Measurements from ENCODE around the gene SLC2A13. TPM values are rescaled to one million over a fixed set of nuclear protein-coding genes. Genes with fewer than 3 reads are reported as not detected.
A peak's percentile ranks its signal among the peaks of the same experiment; 100 is the strongest.
"Not testable (repeated sequence)": the region's sequence is repeated elsewhere in the genome, so short reads cannot be mapped to it uniquely, and the experiment has no call there.

The SLC2A13 gene
- total and polyA plus RNA-seq, 11 donors, result 1.9 to 17.6 (median 8.5) TPM

- DNase-seq, result no peak
- Histone ChIP-seq H3K9me3 (peaks cover 0 to 27% (median 4%) of the 10 kb centered on the region in 12 donors), H3K4me3 (no peak overlapping the region), H3K27me3 (no peaks in the 10 kb centered on the region), H3K4me1 (no peaks in the 10 kb centered on the region), H3K36me3 (no peaks in the 10 kb centered on the region), H3K27ac (no peak overlapping the region)
- intact Hi-C loops (cut with DNase I), result no loop called here
- WGBS, 4 donors, result 43 to 72% (median 56%) methylated on average over 2 of the region's 2 CpGs
- TF ChIP-seq POLR2A (IDR thresholded peaks at IDR 0.05) (no peak), CTCF (IDR thresholded peaks at IDR 0.05) (no peak)
- ATAC-seq, result no peak
These were observed 291.3 kb downstream of the SLC2A13 start for GRCh38 chr12:39814626-39815025.

- 69 to 79% (median 77%) methylated on average over 5 of the region's 5 CpGs for WGBS, 4 donors
- peaks cover 0 to 27% (median 4%) of the 10 kb centered on the region in 12 donors for H3K9me3 ChIP-seq
- intact Hi-C loops (cut with DNase I), result no loop called here
- TF ChIP-seq POLR2A (IDR thresholded peaks at IDR 0.05), result no peak
- no peak for TF ChIP-seq CTCF (IDR thresholded peaks at IDR 0.05)
- ATAC-seq (no peak), DNase-seq (no peak)
- no peak overlapping the region for H3K27ac ChIP-seq
- no peaks in the 10 kb centered on the region for H3K4me1 ChIP-seq
- no peaks in the 10 kb centered on the region for H3K36me3 ChIP-seq
- H3K4me3 ChIP-seq, result no peak overlapping the region
- H3K27me3 ChIP-seq, result no peaks in the 10 kb centered on the region
These were observed 292.1 kb downstream of the SLC2A13 start for GRCh38 chr12:39813776-39814175.

GRCh38 chr12:39812456-39812855, 293.4 kb downstream of the SLC2A13 start:
- H3K4me3 ChIP-seq; H3K27me3 ChIP-seq; H3K36me3 ChIP-seq; DNase-seq; ATAC-seq; H3K4me1 ChIP-seq; H3K27ac ChIP-seq; intact Hi-C loops (cut with DNase I): not testable (repeated sequence)
- H3K9me3 ChIP-seq, result peaks cover 0 to 27% (median 4%) of the 10 kb centered on the region in 12 donors
- WGBS, 4 donors, result 95 to 98% (median 97%) methylated on average over 10 of the region's 10 CpGs

- H3K27me3 ChIP-seq, result no peaks in the 10 kb centered on the region
- H3K4me1 ChIP-seq, result no peaks in the 10 kb centered on the region
- H3K4me3 ChIP-seq, result no peak overlapping the region
- no peak overlapping the region for H3K27ac ChIP-seq
- ATAC-seq (no peak), DNase-seq (no peak)
- WGBS, 4 donors, result 70 to 81% (median 75%) methylated on average over 5 of the region's 5 CpGs
- peaks cover 0 to 24% (median 4%) of the 10 kb centered on the region in 12 donors for H3K9me3 ChIP-seq
- intact Hi-C loops (cut with DNase I), result no loop called here
- no peak for TF ChIP-seq POLR2A (IDR thresholded peaks at IDR 0.05)
- TF ChIP-seq CTCF (IDR thresholded peaks at IDR 0.05), result peak in 1 of 12 donors; percentile 22
- H3K36me3 ChIP-seq, result no peaks in the 10 kb centered on the region
These were observed 298.8 kb downstream of the SLC2A13 start for GRCh38 chr12:39807043-39807442.

GRCh38 chr12:39805651-39806050, 300.2 kb downstream of the SLC2A13 start:
- Histone ChIP-seq H3K36me3 (no peaks in the 10 kb centered on the region), H3K4me3 (no peak overlapping the region), H3K4me1 (no peaks in the 10 kb centered on the region), H3K27me3 (no peaks in the 10 kb centered on the region), H3K27ac (no peak overlapping the region), H3K9me3 (peaks cover 0 to 10% (median 2%) of the 10 kb centered on the region in 12 donors)
- TF ChIP-seq POLR2A (IDR thresholded peaks at IDR 0.05) (no peak), CTCF (IDR thresholded peaks at IDR 0.05) (no peak)
- ATAC-seq, result no peak
- DNase-seq, result no peak
- 70 to 82% (median 75%) methylated on average over 2 of the region's 2 CpGs for WGBS, 4 donors
- intact Hi-C loops (cut with DNase I), result no loop called here
